ENCODE results near the gene UXS1.

The UXS1 gene

GRCh38 chr2:106189764-106190468 lies 4.2 kb downstream of the UXS1 start:
- in situ Hi-C loops (cut with MboI; ENCODE audit: low sequenced_read_pairs), result no loop called here

DNA sequence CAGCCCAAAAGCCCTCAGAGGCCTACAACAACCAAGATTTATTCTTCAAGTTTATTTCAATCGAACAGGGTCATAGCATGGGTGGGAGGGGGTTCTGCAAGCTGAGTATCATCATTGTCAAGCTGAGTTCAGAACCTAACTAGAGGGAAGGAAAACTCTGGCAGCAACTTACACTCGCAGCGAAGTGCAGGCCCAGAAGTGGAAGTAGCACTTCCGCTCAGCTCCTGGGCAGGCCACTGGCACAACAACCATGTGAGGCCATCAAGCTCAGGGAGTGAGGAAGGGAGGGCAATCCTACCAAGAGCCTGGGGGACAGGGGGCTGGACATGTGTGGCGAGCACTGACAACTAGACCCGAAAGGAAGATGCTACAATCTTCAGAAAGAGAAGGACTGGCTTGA lies 4.8 kb downstream of the UXS1 start:
- in situ Hi-C loops (cut with MboI; ENCODE audit: low sequenced_read_pairs), result no loop called here

- in situ Hi-C loops (cut with MboI; ENCODE audit: low sequenced_read_pairs), result no loop called here
Measured at GRCh38 chr2:106187273-106187891, 6.7 kb downstream of the UXS1 start.

DNA sequence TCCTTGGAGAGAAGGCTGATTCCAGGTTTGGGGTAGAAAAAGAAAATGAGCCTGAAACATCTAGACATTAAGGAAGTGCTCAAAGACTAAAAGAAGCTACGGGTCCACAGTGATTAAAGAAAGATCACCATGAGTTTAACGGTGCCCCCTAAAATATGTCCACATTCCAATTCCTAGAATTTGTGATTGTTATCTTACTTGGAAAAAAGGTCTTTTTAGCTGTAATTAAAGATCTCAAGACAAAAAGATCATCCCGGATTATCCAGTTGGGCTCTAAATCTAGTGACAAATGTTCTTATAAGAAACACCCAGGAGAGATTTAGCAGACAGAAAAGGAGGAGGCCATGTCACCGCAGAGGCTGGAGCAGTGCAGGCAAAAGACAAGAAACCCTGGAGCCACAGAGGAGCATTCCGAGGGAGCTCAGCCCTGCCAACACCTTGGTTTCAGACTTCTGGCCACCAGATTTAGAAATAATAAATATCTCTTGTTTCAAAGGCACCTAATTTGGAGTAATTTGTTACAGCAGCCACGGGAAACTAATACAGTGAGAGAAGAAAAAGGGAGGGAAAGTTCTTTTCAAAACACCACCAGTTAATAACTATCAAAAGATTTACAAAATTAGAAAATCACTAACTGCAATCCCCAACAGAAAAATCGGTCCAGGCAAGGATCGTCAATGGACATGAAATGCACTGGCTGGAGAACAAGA lies 8.5 kb downstream of the UXS1 start:
- in situ Hi-C loops (cut with MboI; ENCODE audit: low sequenced_read_pairs), result no loop called here

DNA sequence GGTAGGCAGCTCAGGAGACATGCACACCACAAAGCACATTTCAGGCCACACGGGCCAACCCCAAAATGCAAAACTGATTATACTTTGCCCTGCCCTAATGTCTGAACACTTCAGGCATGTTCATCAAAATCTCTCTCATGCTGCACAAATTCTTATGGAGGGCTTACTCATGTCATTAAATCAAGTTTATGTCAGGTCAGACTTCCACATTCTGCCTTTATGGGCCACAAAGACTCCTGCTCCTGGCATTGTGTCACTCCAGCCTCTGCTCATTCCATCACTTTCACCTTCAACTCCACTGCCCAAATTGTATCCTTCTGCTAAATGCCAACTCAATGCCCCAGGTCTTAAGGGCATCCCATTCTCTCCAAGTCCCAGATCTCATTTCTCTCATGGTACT lies 9.2 kb downstream of the UXS1 start:
- in situ Hi-C loops (cut with MboI; ENCODE audit: low sequenced_read_pairs), result no loop called here

DNA sequence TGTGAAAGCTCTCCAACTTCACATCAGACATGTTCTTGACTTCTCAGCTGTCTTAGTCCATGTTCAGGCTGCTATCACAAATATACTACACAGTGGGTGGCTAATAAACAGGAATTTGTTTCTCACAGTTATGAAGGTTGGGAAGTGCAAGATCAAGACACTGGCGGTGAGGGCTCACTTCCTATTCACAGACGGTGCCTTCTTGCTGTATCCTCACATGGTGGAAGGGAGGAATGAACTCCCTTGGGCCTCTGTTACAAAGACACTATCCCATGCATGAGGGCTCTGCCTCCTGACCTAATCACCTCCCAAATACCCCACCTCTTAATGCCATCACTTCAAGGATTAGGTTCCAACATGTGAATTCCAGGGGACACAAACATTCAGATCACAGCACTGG lies 9.7 kb downstream of the UXS1 start:
- in situ Hi-C loops (cut with MboI; ENCODE audit: low sequenced_read_pairs), result no loop called here

DNA sequence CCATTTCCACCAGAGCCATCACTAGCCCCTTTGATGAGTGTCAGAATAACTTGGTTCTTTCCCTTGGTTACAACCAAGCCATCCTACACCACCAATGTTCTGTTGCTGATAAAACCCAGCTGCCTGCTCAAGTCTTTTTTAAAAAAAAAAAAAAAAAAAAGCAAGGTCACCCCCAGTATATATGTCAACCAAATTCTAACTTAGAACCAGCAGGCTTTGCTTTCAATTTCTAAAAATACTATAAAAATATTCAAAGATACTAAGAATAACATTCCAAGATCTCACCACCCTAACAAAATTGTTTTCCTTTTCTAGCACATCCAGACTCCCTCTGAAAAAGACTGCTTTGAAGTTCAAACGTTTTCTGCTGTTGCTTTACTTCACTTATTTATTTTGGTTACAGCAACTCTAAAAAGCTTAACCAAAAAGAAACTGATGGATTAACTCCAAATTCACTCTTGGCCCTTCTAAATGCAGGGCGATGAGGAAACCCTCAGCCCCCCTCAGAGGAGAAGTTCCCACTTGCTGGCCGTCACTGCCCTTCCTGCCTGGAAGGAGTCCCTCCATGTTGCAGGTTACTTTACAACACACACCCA lies 10.9 kb downstream of the UXS1 start:
- in situ Hi-C loops (cut with MboI; ENCODE audit: low sequenced_read_pairs), result no loop called here

DNA sequence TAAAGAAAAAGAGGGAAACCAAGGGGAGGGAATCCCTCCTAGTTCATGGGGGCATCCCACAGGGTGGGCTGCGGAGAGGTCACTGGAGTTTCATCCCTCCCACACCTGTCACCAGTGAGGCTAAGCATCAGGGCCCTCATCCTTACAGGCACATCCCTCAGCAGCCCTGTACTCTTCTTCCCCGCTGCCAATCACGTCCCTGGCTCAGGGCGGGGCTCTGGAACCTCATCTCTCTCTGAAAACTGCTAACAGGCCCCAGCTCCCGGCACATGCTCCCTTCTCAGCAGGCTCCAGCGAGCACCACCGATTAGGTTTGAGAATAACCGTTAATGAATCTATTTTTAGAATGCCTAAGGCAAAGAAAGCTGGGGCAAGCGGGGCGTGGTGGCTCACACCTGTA lies 13.0 kb downstream of the UXS1 start:
- in situ Hi-C loops (cut with MboI; ENCODE audit: low sequenced_read_pairs), result no loop called here

- in situ Hi-C loops (cut with MboI; ENCODE audit: low sequenced_read_pairs), result no loop called here
Measured at GRCh38 chr2:106180602-106181001, 13.5 kb downstream of the UXS1 start.

DNA sequence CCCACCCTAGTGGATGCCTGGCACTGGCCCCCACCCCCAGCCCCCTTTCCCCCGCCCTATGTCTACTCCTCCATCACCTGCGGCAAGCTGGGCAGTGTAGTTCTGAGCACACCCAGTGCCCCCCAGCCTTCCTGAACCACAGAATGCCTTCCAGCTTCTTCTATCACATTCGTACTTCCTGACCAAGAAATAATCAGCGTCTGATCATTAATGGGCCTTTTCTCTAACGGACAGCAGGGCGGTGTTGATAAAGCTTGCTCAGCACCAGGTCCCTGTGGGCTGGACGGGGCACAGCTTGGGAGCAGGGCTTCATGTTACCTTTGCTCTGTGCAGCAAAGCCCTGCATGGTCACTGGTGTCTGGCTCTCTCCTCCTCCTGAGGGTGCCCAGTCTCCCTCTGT lies 15.4 kb downstream of the UXS1 start:
- in situ Hi-C loops (cut with MboI; ENCODE audit: low sequenced_read_pairs), result no loop called here

DNA sequence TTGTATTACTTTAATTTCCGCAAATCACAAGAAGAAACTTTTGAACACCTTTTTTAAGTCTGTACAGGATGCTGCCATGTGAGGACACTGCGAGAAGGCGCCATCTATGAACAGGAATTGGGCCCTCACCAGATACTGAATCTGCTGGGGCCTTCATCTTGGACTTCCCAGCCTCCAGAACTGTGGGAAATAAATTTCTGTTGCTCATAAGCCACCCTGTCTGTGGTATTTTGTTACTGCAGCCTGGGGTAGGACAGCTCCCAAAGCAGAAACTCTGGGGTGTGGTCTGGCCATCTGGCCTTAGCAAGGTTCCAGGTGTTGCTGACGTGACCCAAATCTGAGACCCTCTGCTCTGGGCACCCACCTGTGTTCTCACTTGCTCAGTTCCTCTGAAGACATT lies 16.5 kb downstream of the UXS1 start:
- in situ Hi-C loops (cut with MboI; ENCODE audit: low sequenced_read_pairs), result no loop called here

- in situ Hi-C loops (cut with MboI; ENCODE audit: low sequenced_read_pairs), result no loop called here
Measured at GRCh38 chr2:106176446-106177099, 17.5 kb downstream of the UXS1 start.

DNA sequence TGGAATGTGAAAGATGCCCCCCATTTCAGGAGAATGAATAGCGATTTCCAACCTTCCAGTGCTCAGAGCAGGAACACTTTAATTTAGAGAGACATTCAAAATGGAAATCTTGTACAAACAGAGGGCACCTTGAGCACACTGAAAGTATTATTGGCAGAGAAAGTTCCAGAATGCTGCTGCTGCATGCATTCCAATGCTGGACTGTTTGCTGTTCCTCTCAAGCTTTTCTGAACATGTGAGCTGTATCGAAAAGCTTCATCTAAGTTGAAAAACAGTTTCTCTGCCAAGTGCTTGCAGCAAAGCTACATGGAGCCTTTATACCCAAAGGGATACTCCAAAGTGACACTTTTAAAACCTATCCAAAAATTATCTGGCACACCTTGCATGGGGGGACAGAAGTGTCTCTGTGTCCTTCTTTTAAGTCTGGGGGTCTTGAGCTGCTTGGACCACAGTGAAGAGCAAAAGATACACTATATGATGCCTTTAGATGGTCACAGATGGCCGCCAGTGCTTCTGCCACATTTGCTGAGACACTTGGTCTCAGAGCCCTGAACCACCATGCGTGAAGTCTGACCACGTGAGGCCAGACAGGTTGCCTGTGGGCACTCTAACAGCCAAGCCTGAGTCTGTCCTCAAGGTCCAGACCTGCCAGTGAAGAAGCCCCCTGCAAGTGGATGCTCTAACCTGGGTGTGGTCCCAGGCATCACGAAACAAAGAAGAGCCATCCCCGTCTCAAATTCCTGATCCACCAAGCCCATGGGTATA lies 18.8 kb downstream of the UXS1 start:
- in situ Hi-C loops (cut with MboI; ENCODE audit: low sequenced_read_pairs), result no loop called here

DNA sequence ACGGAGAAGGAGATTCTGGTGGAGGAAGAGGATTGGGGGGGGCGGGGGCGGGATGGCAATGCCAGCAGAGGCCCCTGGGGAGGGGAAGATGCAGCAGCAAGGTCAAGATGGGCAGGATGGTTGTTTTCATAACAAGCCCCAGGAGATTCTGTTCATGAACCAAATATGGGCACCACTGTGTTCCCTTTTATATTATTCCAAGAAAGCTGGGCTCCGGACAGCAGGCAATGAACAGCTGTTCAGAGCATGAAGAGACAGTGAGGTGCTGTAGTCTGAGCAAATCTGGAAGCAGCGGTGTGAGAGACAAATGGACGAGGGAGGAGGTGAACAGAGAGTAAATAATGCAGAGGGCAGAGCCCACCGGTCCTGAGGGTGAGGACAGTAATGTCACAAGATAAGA lies 20.0 kb downstream of the UXS1 start:
- in situ Hi-C loops (cut with MboI; ENCODE audit: low sequenced_read_pairs), result no loop called here

DNA sequence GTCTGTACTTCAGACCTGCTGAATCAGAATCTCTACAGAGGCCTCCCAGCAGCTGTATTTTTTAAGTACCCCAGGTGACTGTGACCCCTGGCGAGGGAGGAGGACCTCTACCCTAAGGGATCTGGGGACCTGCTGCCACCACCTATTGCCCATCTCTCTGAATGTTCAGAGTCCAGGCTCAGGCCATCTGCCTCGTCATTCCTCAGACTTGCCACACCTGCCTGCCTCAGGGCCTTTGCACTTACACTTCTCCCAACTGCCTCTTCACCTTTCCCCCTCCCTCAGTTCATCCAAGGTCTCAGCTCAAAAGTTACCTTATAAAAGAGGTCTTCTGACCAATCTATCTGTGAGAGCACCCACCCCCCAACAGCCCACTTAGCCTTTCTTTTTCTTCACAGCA lies 21.5 kb downstream of the UXS1 start:
- in situ Hi-C loops (cut with MboI; ENCODE audit: low sequenced_read_pairs), result no loop called here

DNA sequence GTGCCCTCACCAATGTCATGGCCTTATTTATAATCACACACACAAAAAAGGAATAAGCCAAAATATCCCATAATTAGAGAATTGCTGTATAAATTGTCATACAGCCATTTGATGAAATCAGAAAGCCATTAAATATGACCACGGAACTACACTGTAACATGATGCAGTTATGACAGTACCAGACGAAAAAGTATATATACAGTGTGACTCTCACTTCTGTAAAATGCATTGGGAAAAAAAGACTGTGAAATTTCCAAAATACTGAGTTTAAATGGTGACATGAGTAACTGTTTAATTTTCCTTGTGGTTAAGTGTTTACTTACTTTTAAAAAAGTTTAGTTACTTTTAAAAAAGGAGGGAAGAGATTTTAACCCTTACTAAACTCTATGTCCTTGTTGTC lies 25.4 kb downstream of the UXS1 start:
- in situ Hi-C loops (cut with MboI; ENCODE audit: low sequenced_read_pairs), result no loop called here

DNA sequence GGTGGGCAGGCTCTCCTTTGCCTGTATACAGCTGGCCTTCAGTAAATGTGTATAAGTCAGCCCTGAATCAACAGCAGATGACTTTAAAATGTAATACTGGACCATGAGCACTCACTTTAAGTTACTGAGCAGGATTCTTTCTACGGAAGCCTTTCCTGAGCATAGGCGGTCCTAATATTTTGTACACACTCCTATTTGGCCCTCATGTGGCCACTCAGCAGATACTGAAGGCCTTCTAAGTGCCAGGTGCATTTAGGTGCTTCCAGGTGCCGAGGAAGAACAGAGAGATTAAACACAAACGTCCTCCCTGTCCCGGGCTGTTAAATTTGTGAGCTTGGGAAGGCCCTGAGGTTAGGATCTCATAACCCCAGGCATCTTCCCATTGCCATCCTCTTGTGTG lies 27.0 kb downstream of the UXS1 start:
- in situ Hi-C loops (cut with MboI; ENCODE audit: low sequenced_read_pairs), result no loop called here

GRCh38 chr2:106165561-106165960 lies 28.5 kb downstream of the UXS1 start:
- in situ Hi-C loops (cut with MboI; ENCODE audit: low sequenced_read_pairs), result no loop called here

- in situ Hi-C loops (cut with MboI; ENCODE audit: low sequenced_read_pairs), result no loop called here
Measured at GRCh38 chr2:106165029-106165428, 29.1 kb downstream of the UXS1 start.

- in situ Hi-C loops (cut with MboI; ENCODE audit: low sequenced_read_pairs), result no loop called here
Measured at GRCh38 chr2:106163948-106164545, 30.1 kb downstream of the UXS1 start.

Measured in HL-60/S4 treated with retinoic acid at 250 ng/mL for 4 days and 3 days (cell line).